ENCODE measurements around the gene HIGD1B. TPM values are rescaled to one million over a fixed set of nuclear protein-coding genes. Genes with fewer than 3 reads are reported as not detected.

Gene HIGD1B
- total and polyA plus RNA-seq, 10 of the 15 experiments (the other 5 are each of a cell fraction or from before 2014, with no cell fraction given): 1.0 TPM; not detected in 9

DNA sequence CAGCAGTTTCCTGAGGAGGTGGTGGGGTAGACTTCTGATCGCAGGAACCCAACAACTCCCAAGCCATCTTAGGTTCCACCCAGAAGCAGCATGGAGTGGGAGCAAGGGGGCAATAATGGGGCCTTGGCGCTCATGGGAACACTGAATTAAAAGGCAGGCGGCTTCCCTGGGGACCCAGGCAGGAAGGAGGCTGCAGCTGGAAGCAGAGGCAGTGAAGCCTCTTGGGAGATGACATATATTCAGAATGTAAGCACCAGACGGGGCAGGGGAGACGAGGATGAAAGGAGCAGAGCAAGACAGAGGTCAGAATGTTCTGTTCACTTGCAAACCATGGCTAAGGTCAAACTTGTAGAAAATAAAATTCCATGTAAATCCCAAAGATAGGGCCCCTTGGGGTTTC lies 2.9 kb downstream of the HIGD1B start (continued):
- no peak for TF ChIP-seq SMAD1 (IDR thresholded peaks at IDR 0.05; ENCODE audit: low read depth, partially characterized antibody)
- TF ChIP-seq SIN3A (IDR thresholded peaks at IDR 0.05; ENCODE audit: low read depth, low read length): no peak
- TF ChIP-seq, protein P1, sequence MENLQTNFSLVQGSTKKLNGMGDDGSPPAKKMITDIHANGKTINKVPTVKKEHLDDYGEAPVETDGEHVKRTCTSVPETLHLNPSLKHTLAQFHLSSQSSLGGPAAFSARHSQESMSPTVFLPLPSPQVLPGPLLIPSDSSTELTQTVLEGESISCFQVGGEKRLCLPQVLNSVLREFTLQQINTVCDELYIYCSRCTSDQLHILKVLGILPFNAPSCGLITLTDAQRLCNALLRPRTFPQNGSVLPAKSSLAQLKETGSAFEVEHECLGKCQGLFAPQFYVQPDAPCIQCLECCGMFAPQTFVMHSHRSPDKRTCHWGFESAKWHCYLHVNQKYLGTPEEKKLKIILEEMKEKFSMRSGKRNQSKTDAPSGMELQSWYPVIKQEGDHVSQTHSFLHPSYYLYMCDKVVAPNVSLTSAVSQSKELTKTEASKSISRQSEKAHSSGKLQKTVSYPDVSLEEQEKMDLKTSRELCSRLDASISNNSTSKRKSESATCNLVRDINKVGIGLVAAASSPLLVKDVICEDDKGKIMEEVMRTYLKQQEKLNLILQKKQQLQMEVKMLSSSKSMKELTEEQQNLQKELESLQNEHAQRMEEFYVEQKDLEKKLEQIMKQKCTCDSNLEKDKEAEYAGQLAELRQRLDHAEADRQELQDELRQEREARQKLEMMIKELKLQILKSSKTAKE (IDR thresholded peaks at IDR 0.05; ENCODE audit: low read depth, poor library complexity, severe bottlenecking): no peak
- TF ChIP-seq MYB (IDR thresholded peaks at IDR 0.05; ENCODE audit: borderline replicate concordance, low read depth, low read length): no peak
- no peak for TF ChIP-seq YY1 (IDR thresholded peaks at IDR 0.05; ENCODE audit: low read depth, low read length)
- TF ChIP-seq YBX1 (IDR thresholded peaks at IDR 0.05): no peak
- no peak for TF ChIP-seq RAD51 (IDR thresholded peaks at IDR 0.05)
- TF ChIP-seq STAT3 (IDR thresholded peaks at IDR 0.05; ENCODE audit: low read depth, low read length): no peak
- TF ChIP-seq, protein P2, sequence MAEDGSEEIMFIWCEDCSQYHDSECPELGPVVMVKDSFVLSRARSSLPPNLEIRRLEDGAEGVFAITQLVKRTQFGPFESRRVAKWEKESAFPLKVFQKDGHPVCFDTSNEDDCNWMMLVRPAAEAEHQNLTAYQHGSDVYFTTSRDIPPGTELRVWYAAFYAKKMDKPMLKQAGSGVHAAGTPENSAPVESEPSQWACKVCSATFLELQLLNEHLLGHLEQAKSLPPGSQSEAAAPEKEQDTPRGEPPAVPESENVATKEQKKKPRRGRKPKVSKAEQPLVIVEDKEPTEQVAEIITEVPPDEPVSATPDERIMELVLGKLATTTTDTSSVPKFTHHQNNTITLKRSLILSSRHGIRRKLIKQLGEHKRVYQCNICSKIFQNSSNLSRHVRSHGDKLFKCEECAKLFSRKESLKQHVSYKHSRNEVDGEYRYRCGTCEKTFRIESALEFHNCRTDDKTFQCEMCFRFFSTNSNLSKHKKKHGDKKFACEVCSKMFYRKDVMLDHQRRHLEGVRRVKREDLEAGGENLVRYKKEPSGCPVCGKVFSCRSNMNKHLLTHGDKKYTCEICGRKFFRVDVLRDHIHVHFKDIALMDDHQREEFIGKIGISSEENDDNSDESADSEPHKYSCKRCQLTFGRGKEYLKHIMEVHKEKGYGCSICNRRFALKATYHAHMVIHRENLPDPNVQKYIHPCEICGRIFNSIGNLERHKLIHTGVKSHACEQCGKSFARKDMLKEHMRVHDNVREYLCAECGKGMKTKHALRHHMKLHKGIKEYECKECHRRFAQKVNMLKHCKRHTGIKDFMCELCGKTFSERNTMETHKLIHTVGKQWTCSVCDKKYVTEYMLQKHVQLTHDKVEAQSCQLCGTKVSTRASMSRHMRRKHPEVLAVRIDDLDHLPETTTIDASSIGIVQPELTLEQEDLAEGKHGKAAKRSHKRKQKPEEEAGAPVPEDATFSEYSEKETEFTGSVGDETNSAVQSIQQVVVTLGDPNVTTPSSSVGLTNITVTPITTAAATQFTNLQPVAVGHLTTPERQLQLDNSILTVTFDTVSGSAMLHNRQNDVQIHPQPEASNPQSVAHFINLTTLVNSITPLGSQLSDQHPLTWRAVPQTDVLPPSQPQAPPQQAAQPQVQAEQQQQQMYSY (CRISPR knock-in tag; IDR thresholded peaks at IDR 0.05): no peak
- TF ChIP-seq HDAC6 (IDR thresholded peaks at IDR 0.05; ENCODE audit: unreplicated experiment): no peak

Data from GM12878 (cell line).